Bronchial epithelial cell (primary cell): ENCODE data around the gene GRK7. TPM values are rescaled to one million over a fixed set of nuclear protein-coding genes. Genes with fewer than 3 reads are reported as not detected.

Experiments
- DNase-seq: peaks from one replicate; pipeline ENCODE4 v3.0.0-alpha.2; 2010; ENCODE audit warnings: low read depth
- FAIRE-seq: peaks from 2 replicates; lab custom pipeline; 2011; peaks lifted over from hg19 to GRCh38; lab: Jason Lieb, UNC
- H3K27me3 ChIP-seq: 2 replicates; pipeline ENCODE4 v1.5.1; 2011; ENCODE audit warnings: low read length; ENCODE audit not compliant: control insufficient read depth, insufficient read depth
- H3K36me3 ChIP-seq: 2 replicates; pipeline ENCODE4 v1.5.1; 2011; ENCODE audit warnings: low read length; ENCODE audit not compliant: control insufficient read depth, insufficient read depth
- H3K4me3 ChIP-seq: 2 replicates; pipeline ENCODE4 v1.5.1; 2011; ENCODE audit warnings: mild to moderate bottlenecking, low read depth, low read length, control low read depth
- CTCF ChIP-seq: IDR thresholded peaks from 2 replicates; pipeline ENCODE4 v1.5.1; 2011; ENCODE audit warnings: mild to moderate bottlenecking, moderate library complexity, low read length, control low read depth, inconsistent platforms; ENCODE audit not compliant: insufficient read depth, severe bottlenecking
- total RNA-seq: library from RNA; depleted of rRNA; stranded (reverse); fragments of >200 nt; gene quantifications from 2 replicates; pipeline ENCODE4 v1.2.1, GENCODE V29; 2014

GRK7 gene
- total RNA-seq, 1 donor from 2014 or later: not detected

GRCh38 chr3:141792495-141792894 is 29.3 kb downstream of the GRK7 start:
- DNase-seq: no peak
- H3K27me3 ChIP-seq: no peaks in the 10 kb centered on the region
- no peaks in the 10 kb centered on the region for H3K36me3 ChIP-seq
- TF ChIP-seq CTCF: no peak
- no peak overlapping the region for H3K4me3 ChIP-seq
- FAIRE-seq: no peak

- Histone ChIP-seq H3K27me3 (no peaks in the 10 kb centered on the region), H3K36me3 (no peaks in the 10 kb centered on the region), H3K4me3 (no peak overlapping the region)
- DNase-seq: no peak
- no peak for TF ChIP-seq CTCF
- FAIRE-seq: no peak
Observed at GRCh38 chr3:141793476-141794260, 30.5 kb downstream of the GRK7 start.

- no peaks in the 10 kb centered on the region for H3K27me3 ChIP-seq
- no peak overlapping the region for H3K4me3 ChIP-seq
- TF ChIP-seq CTCF: no peak
- DNase-seq: no peak
- no peak for FAIRE-seq
- H3K36me3 ChIP-seq: no peaks in the 10 kb centered on the region
Observed at GRCh38 chr3:141795276-141795675, 32.1 kb downstream of the GRK7 start.

- no peaks in the 10 kb centered on the region for H3K27me3 ChIP-seq
- H3K4me3 ChIP-seq: no peak overlapping the region
- H3K36me3 ChIP-seq: no peaks in the 10 kb centered on the region
- DNase-seq (no peak), FAIRE-seq (no peak)
- TF ChIP-seq CTCF: no peak
Observed at GRCh38 chr3:141795741-141796080, 32.5 kb downstream of the GRK7 start.

- no peak overlapping the region for H3K4me3 ChIP-seq
- DNase-seq (peak; percentile 30), FAIRE-seq (no peak)
- TF ChIP-seq CTCF: no peak
- no peaks in the 10 kb centered on the region for H3K27me3 ChIP-seq
- no peaks in the 10 kb centered on the region for H3K36me3 ChIP-seq
Observed at GRCh38 chr3:141796081-141796888, 33.1 kb downstream of the GRK7 start.
